IMR-90 (cell line): ENCODE measurements around the gene MARCHF7. TPM values are rescaled to one million over a fixed set of nuclear protein-coding genes. Genes with fewer than 3 reads are reported as not detected.

Source experiments
- ATAC-seq: fragments of 200-7000 bp; cut with Tn5 transposase; 2 replicates; pipeline ENCODE4 v1.9.1; 2020; ENCODE audit warnings: low read depth, mild to moderate bottlenecking, moderate library complexity
- BruUV-seq: library from RNA; stranded (reverse); fragments of 400-500 nt; replicated peaks from 2 replicates; lab custom pipeline; 2021; lab: Mats Ljungman, UMichigan
- CTCF ChIA-PET: fragments of 300-600 bp; formaldehyde crosslinking; extraction: SDS; loops from one replicate; lab custom pipeline; 2021; ENCODE audit warnings: antibody characterized with exemption; lab: Yijun Ruan, JAX
- POLR2A ChIA-PET: fragments of 300-600 bp; sonication (Branson Sonifier 250); formaldehyde crosslinking; loops from one replicate; lab custom pipeline; 2022; ENCODE audit warnings: antibody characterized with exemption; ENCODE audit not compliant: unreplicated experiment; lab: Charles Lee
- DNase-seq: peaks from one replicate; pipeline ENCODE4 v3.0.0; 2013
- H2AFZ ChIP-seq: replicated peaks from 2 replicates; pipeline ENCODE3; 2013; ENCODE audit warnings: low read length, mild to moderate bottlenecking; ENCODE audit not compliant: poor library complexity
- H2AK5ac ChIP-seq: 2 replicates; pipeline ENCODE4 v1.6.1; 2013; ENCODE audit warnings: low read depth, low read length, inconsistent platforms
- H2AK9ac ChIP-seq: replicated peaks from 2 replicates; pipeline ENCODE3; 2013; ENCODE audit warnings: mild to moderate bottlenecking, low read depth, low read length, moderate library complexity; ENCODE audit not compliant: poor library complexity
- H2BK120ac ChIP-seq: 2 replicates; pipeline ENCODE4 v1.6.1; 2013; ENCODE audit warnings: low read depth, low read length, inconsistent platforms
- H2BK15ac ChIP-seq: 3 replicates; pipeline ENCODE4 v1.6.1; 2013; ENCODE audit warnings: low read depth, low read length, inconsistent platforms
- H2BK20ac ChIP-seq: 2 replicates; pipeline ENCODE4 v1.6.1; 2013; ENCODE audit warnings: low read depth, mild to moderate bottlenecking, inconsistent platforms, low read length, moderate library complexity
- H2BK5ac ChIP-seq: 2 replicates; pipeline ENCODE4 v1.6.1; 2013; ENCODE audit warnings: mild to moderate bottlenecking, low read depth, low read length, inconsistent platforms; ENCODE audit not compliant: poor library complexity, severe bottlenecking
- H3K14ac ChIP-seq: replicated peaks from 2 replicates; pipeline ENCODE4 v1.6.1; 2013; ENCODE audit warnings: low read depth, low read length, inconsistent platforms
- H3K18ac ChIP-seq: 2 replicates; pipeline ENCODE4 v1.6.1; 2013; ENCODE audit warnings: low read depth, low read length, control low read depth
- H3K23ac ChIP-seq: 2 replicates; pipeline ENCODE4 v1.6.1; 2013; ENCODE audit warnings: low read depth, low read length, inconsistent platforms
- H3K27ac ChIP-seq: 2 replicates; pipeline ENCODE4 v1.5.1; 2013; ENCODE audit warnings: mild to moderate bottlenecking, control low read depth, low read length; ENCODE audit not compliant: insufficient read depth
- H3K27me3 ChIP-seq: 2 replicates; pipeline ENCODE4 v1.6.1; 2013; ENCODE audit warnings: low read length; ENCODE audit not compliant: control insufficient read depth, insufficient read depth
- H3K36me3 ChIP-seq: 2 replicates; pipeline ENCODE4 v1.6.1; 2013; ENCODE audit warnings: low read length, mixed read lengths; ENCODE audit not compliant: control insufficient read depth, insufficient read depth
- H3K4ac ChIP-seq: 2 replicates; pipeline ENCODE4 v1.6.1; 2013; ENCODE audit warnings: low read depth, low read length, inconsistent platforms
- H3K4me1 ChIP-seq: 2 replicates; pipeline ENCODE4 v1.6.1; 2013; ENCODE audit warnings: low read length, mixed read lengths; ENCODE audit not compliant: control insufficient read depth, insufficient read depth
- H3K4me2 ChIP-seq: 2 replicates; pipeline ENCODE4 v1.6.1; 2013; ENCODE audit warnings: low read depth, mild to moderate bottlenecking, control low read depth, low read length, moderate library complexity
- H3K4me3 ChIP-seq: 2 replicates; pipeline ENCODE4 v1.5.1; 2013; ENCODE audit warnings: low read depth, mild to moderate bottlenecking, control low read depth, low read length, moderate library complexity; ENCODE audit not compliant: insufficient read depth
- H3K56ac ChIP-seq: 2 replicates; pipeline ENCODE4 v1.6.1; 2013; ENCODE audit warnings: low read length, inconsistent platforms; ENCODE audit not compliant: insufficient read depth; ENCODE audit errors: extremely low read depth
- H3K79me1 ChIP-seq, 2 experiments: 2 replicates each; pipeline ENCODE4 v1.6.1; 2013; ENCODE audit warnings: low read length in 2 of 2, inconsistent platforms in 1 of 2, low read depth in 1 of 2
- H3K9ac ChIP-seq: 2 replicates; pipeline ENCODE4 v1.6.1; 2013; ENCODE audit warnings: low read depth, low read length, control low read depth
- H3K9me1 ChIP-seq: 2 replicates; pipeline ENCODE4 v1.6.1; 2013; ENCODE audit warnings: low read length, inconsistent platforms; ENCODE audit not compliant: insufficient read depth
- H3K9me3 ChIP-seq: 2 replicates; pipeline ENCODE4 v1.6.1; 2013; ENCODE audit warnings: low read length; ENCODE audit not compliant: control insufficient read depth, insufficient read depth
- H4K20me1 ChIP-seq: 2 replicates; pipeline ENCODE4 v1.6.1; 2013; ENCODE audit warnings: low read length, inconsistent platforms; ENCODE audit not compliant: insufficient read depth
- H4K5ac ChIP-seq: 2 replicates; pipeline ENCODE4 v1.6.1; 2013; ENCODE audit warnings: mild to moderate bottlenecking, low read depth, low read length, control low read depth
- H4K8ac ChIP-seq, 2 experiments: 2 replicates each; pipeline ENCODE4 v1.6.1; 2013; ENCODE audit warnings: low read depth in 2 of 2, low read length in 2 of 2, control low read depth in 1 of 2, inconsistent platforms in 1 of 2
- H4K91ac ChIP-seq: 2 replicates; pipeline ENCODE4 v1.6.1; 2013; ENCODE audit warnings: low read depth, low read length, inconsistent platforms; ENCODE audit not compliant: insufficient read depth
- BHLHE40 ChIP-seq: fragments of 150-350 bp; IDR thresholded peaks from 2 replicates; pipeline ENCODE4 v1.6.1; 2016; ENCODE audit warnings: mild to moderate bottlenecking, low read depth, low read length
- CEBPB ChIP-seq: IDR thresholded peaks from 2 replicates; pipeline ENCODE4 v1.6.1; 2012; ENCODE audit warnings: low read depth, low read length, improper control_type of control experiment
- CHD1 ChIP-seq: IDR thresholded peaks from 2 replicates; pipeline ENCODE4 v1.6.1; 2012; ENCODE audit warnings: low read depth, low read length, improper control_type of control experiment
- FOS ChIP-seq: fragments of 150-350 bp; IDR thresholded peaks from 2 replicates; pipeline ENCODE4 v1.6.1; 2016; ENCODE audit warnings: low read depth, low read length
- MAFK ChIP-seq: IDR thresholded peaks from 2 replicates; pipeline ENCODE4 v1.6.1; 2012; ENCODE audit warnings: low read depth, low read length, improper control_type of control experiment
- MAZ ChIP-seq: IDR thresholded peaks from 2 replicates; pipeline ENCODE4 v1.6.1; 2012; ENCODE audit warnings: low read depth, mild to moderate bottlenecking, low read length, improper control_type of control experiment, moderate library complexity, borderline replicate concordance
- MXI1 ChIP-seq: IDR thresholded peaks from 2 replicates; pipeline ENCODE4 v1.6.1; 2012; ENCODE audit warnings: low read depth, mild to moderate bottlenecking, low read length, moderate library complexity, borderline replicate concordance
- NFE2L2 ChIP-seq: fragments of 150-350 bp; IDR thresholded peaks from 2 replicates; pipeline ENCODE4 v1.6.1; 2016; ENCODE audit warnings: low read depth, mild to moderate bottlenecking, low read length
- POLR2A ChIP-seq: IDR thresholded peaks from 2 replicates; pipeline ENCODE4 v1.6.1; 2012; ENCODE audit warnings: mild to moderate bottlenecking, low read depth, low read length
- RAD21 ChIP-seq: IDR thresholded peaks from 2 replicates; pipeline ENCODE4 v1.6.1; 2012; ENCODE audit warnings: low read length, improper control_type of control experiment
- RCOR1 ChIP-seq: IDR thresholded peaks from 2 replicates; pipeline ENCODE4 v1.6.1; 2012; ENCODE audit warnings: mild to moderate bottlenecking, low read length, improper control_type of control experiment; ENCODE audit not compliant: insufficient replicate concordance
- RFX5 ChIP-seq: IDR thresholded peaks from 2 replicates; pipeline ENCODE4 v1.8.0; 2012; ENCODE audit warnings: low read depth, mild to moderate bottlenecking, low read length, moderate library complexity
- SMC3 ChIP-seq: fragments of 150-350 bp; IDR thresholded peaks from 2 replicates; pipeline ENCODE4 v1.6.1; 2016; ENCODE audit warnings: low read depth, mild to moderate bottlenecking, antibody characterized with exemption, low read length, moderate library complexity
- WGBS, 2 experiments: methylation state at CpG; one replicate each; pipeline versions ENCODE4 v1.1.5 to v1.1.7; 2013; ENCODE audit warnings: missing lambda C conversion rate in 2 of 2; ENCODE audit not compliant: insufficient read length in 1 of 2; ENCODE audit errors: extremely low coverage in 2 of 2; 5-methylcytosine and 5-hydroxymethylcytosine counted together
- dilution Hi-C: fragments of 300-500 bp; cut with HindIII; formaldehyde crosslinking; loops from one replicate; pipeline ENCODE4 v1.14.3; 2018; ENCODE audit warnings: low sequenced_read_pairs; ENCODE audit not compliant: unreplicated experiment
- in situ Hi-C: fragments of 300-500 bp; cut with MboI; formaldehyde crosslinking; loops from 3 replicates; pipeline ENCODE4 v1.14.3; 2019; ENCODE audit warnings: low sequenced_read_pairs, inconsistent platforms, mixed read lengths
- intact Hi-C: fragments of 100-400 bp; cut with micrococcal nuclease; formaldehyde crosslinking; loops from 2 replicates; pipeline ENCODE4 v1.10.0; 2022
- polyA plus RNA-seq, 3 experiments: library from polyadenylated mRNA; depleted of rRNA; stranded (reverse); fragments of >200 nt; gene quantifications; 2 replicates each; pipeline ENCODE4 v1.2.3, GENCODE V29; 2012; ENCODE audit warnings: low replicate concordance in 1 of 3
- total RNA-seq: library from RNA; depleted of rRNA; stranded (reverse); fragments of >200 nt; gene quantifications from 2 replicates; pipeline ENCODE4 v1.2.3, GENCODE V29; 2012
- TF ChIP-seq, protein P1 (sequence below): fragments of 150-350 bp; IDR thresholded peaks from 2 replicates; pipeline ENCODE4 v1.6.1; 2016; ENCODE audit warnings: low read depth, mild to moderate bottlenecking, low read length, moderate library complexity, borderline replicate concordance
- TF ChIP-seq, protein P2 (sequence below): fragments of 150-350 bp; IDR thresholded peaks from 2 replicates; pipeline ENCODE4 v1.6.1; 2017; ENCODE audit warnings: mild to moderate bottlenecking, antibody characterized with exemption, low read length, low read depth
- TF ChIP-seq, protein P3 (sequence below): conservative IDR thresholded peaks from 2 replicates; pipeline ENCODE4 v1.5.1; 2012; ENCODE audit warnings: mild to moderate bottlenecking, low read depth, low read length, improper control_type of control experiment

The MARCHF7 gene
- total and polyA plus RNA-seq, 2 of the 4 experiments (the other 2 are of a cell fraction), result 59.1 to 193 TPM

DNA sequence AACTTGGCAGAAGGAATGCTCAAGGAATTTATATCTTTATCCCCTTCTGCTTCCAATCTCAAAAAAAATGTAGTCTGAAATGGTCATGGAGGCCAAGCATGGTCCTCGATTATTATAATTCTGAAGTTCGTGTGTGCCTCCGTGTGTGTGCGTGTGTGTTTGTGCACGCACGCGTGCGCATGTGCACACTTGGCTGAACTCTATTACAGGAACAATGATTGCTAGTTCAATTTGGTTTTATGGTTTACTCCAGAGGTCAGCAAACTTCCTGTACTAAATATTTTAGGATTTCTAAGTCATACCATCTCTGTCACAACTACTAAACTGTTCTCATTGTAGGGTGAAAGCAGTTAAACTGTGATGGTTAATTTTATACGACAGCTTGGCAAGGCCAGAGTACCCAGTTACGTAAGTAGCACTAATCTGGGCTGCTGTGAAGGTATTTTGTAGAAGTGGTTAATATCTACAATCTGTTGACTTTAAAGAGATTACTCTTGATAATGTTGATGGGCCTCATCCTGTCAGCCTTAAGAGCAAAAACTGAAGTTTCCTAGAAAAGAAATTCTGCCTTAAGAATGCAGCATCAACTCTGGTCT, 5.8 kb upstream of the MARCHF7 start:
- H4K8ac ChIP-seq, result no peak overlapping the region; a peak in 1 of 4 replicates
- no peak overlapping the region for H3K4me2 ChIP-seq
- H2BK15ac ChIP-seq, result no peak overlapping the region
- in situ Hi-C loops (no loop called here), dilution Hi-C loops (no loop called here), intact Hi-C loops (no loop called here)
- H4K91ac ChIP-seq, result no peak overlapping the region
- no peak overlapping the region for H3K56ac ChIP-seq
- no TSS peak for BruUV-seq
- H3K18ac ChIP-seq, result no peak overlapping the region
- no peaks in the 10 kb centered on the region for H3K36me3 ChIP-seq
- peaks cover 7% of the 10 kb centered on the region for H3K4me1 ChIP-seq
- no peak overlapping the region for H3K4ac ChIP-seq
- no peak overlapping the region for H3K23ac ChIP-seq
- TF ChIP-seq, protein P1, sequence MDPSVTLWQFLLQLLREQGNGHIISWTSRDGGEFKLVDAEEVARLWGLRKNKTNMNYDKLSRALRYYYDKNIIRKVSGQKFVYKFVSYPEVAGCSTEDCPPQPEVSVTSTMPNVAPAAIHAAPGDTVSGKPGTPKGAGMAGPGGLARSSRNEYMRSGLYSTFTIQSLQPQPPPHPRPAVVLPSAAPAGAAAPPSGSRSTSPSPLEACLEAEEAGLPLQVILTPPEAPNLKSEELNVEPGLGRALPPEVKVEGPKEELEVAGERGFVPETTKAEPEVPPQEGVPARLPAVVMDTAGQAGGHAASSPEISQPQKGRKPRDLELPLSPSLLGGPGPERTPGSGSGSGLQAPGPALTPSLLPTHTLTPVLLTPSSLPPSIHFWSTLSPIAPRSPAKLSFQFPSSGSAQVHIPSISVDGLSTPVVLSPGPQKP, result no peak
- no peak for TF ChIP-seq RFX5
- TF ChIP-seq BHLHE40, result no peak
- TF ChIP-seq, protein P2, sequence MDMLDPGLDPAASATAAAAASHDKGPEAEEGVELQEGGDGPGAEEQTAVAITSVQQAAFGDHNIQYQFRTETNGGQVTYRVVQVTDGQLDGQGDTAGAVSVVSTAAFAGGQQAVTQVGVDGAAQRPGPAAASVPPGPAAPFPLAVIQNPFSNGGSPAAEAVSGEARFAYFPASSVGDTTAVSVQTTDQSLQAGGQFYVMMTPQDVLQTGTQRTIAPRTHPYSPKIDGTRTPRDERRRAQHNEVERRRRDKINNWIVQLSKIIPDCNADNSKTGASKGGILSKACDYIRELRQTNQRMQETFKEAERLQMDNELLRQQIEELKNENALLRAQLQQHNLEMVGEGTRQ, result no peak
- no peak for TF ChIP-seq CHD1
- no peak for TF ChIP-seq MAFK
- no peak for TF ChIP-seq CEBPB
- TF ChIP-seq POLR2A, result no peak
- no peak for TF ChIP-seq MXI1
- no peak for TF ChIP-seq RCOR1
- TF ChIP-seq SMC3, result no peak
- no peak for TF ChIP-seq NFE2L2
- TF ChIP-seq, protein P3, sequence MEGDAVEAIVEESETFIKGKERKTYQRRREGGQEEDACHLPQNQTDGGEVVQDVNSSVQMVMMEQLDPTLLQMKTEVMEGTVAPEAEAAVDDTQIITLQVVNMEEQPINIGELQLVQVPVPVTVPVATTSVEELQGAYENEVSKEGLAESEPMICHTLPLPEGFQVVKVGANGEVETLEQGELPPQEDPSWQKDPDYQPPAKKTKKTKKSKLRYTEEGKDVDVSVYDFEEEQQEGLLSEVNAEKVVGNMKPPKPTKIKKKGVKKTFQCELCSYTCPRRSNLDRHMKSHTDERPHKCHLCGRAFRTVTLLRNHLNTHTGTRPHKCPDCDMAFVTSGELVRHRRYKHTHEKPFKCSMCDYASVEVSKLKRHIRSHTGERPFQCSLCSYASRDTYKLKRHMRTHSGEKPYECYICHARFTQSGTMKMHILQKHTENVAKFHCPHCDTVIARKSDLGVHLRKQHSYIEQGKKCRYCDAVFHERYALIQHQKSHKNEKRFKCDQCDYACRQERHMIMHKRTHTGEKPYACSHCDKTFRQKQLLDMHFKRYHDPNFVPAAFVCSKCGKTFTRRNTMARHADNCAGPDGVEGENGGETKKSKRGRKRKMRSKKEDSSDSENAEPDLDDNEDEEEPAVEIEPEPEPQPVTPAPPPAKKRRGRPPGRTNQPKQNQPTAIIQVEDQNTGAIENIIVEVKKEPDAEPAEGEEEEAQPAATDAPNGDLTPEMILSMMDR, result no peak
- TF ChIP-seq FOS, result no peak
- no peak for TF ChIP-seq MAZ
- no peak for TF ChIP-seq RAD21
- H3K9me1 ChIP-seq, result peaks cover 2% of the 10 kb centered on the region; the same call in 1 of the 2 replicates
- H2AK9ac ChIP-seq, result no peak overlapping the region
- H2BK5ac ChIP-seq, result no peak overlapping the region
- no peaks in the 10 kb centered on the region for H3K9me3 ChIP-seq
- peak; percentile 49 for ATAC-seq
- no peak for DNase-seq
- H3K27me3 ChIP-seq, result no peaks in the 10 kb centered on the region
- H2BK20ac ChIP-seq, result no peak overlapping the region
- H2AK5ac ChIP-seq, result no peak overlapping the region
- H4K5ac ChIP-seq, result no peak overlapping the region
- no peak overlapping the region for H3K14ac ChIP-seq
- no peaks in the 10 kb centered on the region for H4K20me1 ChIP-seq
- ChIA-PET CTCF (no interaction called here), POLR2A (no interaction called here)
- no peak overlapping the region for H2BK120ac ChIP-seq
- H3K4me3 ChIP-seq, result no peak overlapping the region
- no peak overlapping the region; the same call in 1 of the 2 replicates for H3K27ac ChIP-seq
- peaks cover 0 to 8% of the 10 kb centered on the region in 2 experiments; a peak in 2 of 4 replicates for H3K79me1 ChIP-seq
- H3K9ac ChIP-seq, result no peak overlapping the region
- H2AFZ ChIP-seq, result no peak overlapping the region
- 77% methylated on average over 3 of the region's 10 CpGs; no CpG with 5 or more reads in 1 of the 2 experiments for WGBS, 2 experiments
